Measurements from ENCODE around the gene ADCY3.

- no peak for TF ChIP-seq CTCF (IDR thresholded peaks at IDR 0.05)
- TF ChIP-seq POLR2A (IDR thresholded peaks at IDR 0.05) = peak in 1 of 4 donors; percentile 31
Observed at GRCh38 chr2:24920098-24920808, at the start of gene ADCY3.

All from esophagus squamous epithelium (tissue), 4 donors.